CD4-positive, alpha-beta T cell (primary cell): ENCODE results near the gene LCE2D. TPM values are rescaled to one million over a fixed set of nuclear protein-coding genes. Genes with fewer than 3 reads are reported as not detected.

Experiments used
- ATAC-seq: fragments of 200-7000 bp; cut with Tn5 transposase; one replicate; pipeline ENCODE4 v1.10.0; 2022; ENCODE audit warnings: mild to moderate bottlenecking; ENCODE audit not compliant: poor library complexity
- CTCF ChIA-PET: fragments of 350-600 bp; sonication (Branson Sonifier 250); formaldehyde crosslinking; loops from one replicate; lab custom pipeline; 2021; ENCODE audit warnings: antibody characterized with exemption, inconsistent platforms; lab: Charles Lee
- POLR2A ChIA-PET: fragments of 350-600 bp; sonication (Branson Sonifier 250); formaldehyde crosslinking; loops from one replicate; lab custom pipeline; 2021; ENCODE audit warnings: antibody characterized with exemption, inconsistent platforms; lab: Charles Lee
- DNase-seq, 14 experiments: peaks; one replicate each; pipeline ENCODE4 v3.0.0-alpha.2; 2013 to 2020; ENCODE audit warnings: mixed read lengths in 2 of 14
- H3K27ac ChIP-seq, 2 donors: one replicate each; pipeline versions ENCODE4 v1.5.1 to v1.7.0; 2013; ENCODE audit warnings: low read length in 2 of 2, low read depth in 1 of 2, mild to moderate bottlenecking in 1 of 2
- H3K27me3 ChIP-seq, 2 experiments: 1 replicate in 1 of 2; 2 replicates in 1 of 2; pipeline versions ENCODE4 v1.6.1 to v1.7.0; 2013; ENCODE audit warnings: low read length in 2 of 2, control low read depth in 1 of 2, mild to moderate bottlenecking in 1 of 2, moderate library complexity in 1 of 2; ENCODE audit not compliant: insufficient read depth in 2 of 2, control insufficient read depth in 1 of 2
- H3K36me3 ChIP-seq: one replicate; pipeline ENCODE4 v1.6.1; 2013; ENCODE audit warnings: low read length, control low read depth; ENCODE audit not compliant: insufficient read depth
- H3K4me1 ChIP-seq: one replicate; pipeline ENCODE4 v1.6.1; 2013; ENCODE audit warnings: low read length, control low read depth; ENCODE audit not compliant: insufficient read depth
- H3K4me3 ChIP-seq: one replicate; pipeline ENCODE4 v1.5.1; 2013; ENCODE audit warnings: mild to moderate bottlenecking, low read length, moderate library complexity
- H3K9me3 ChIP-seq, 2 experiments: 1 replicate in 1 of 2; 2 replicates in 1 of 2; pipeline versions ENCODE4 v1.6.1 to v1.7.0; 2013; ENCODE audit warnings: low read length in 2 of 2, mild to moderate bottlenecking in 2 of 2, control low read depth in 1 of 2, moderate library complexity in 1 of 2; ENCODE audit not compliant: control insufficient read depth in 1 of 2, insufficient read depth in 1 of 2
- H3K27ac Mint-ChIP-seq: one replicate; pipeline ENCODE4 v1.8.0; 2020; ENCODE audit warnings: mixed read lengths
- H3K27me3 Mint-ChIP-seq: one replicate; pipeline ENCODE4 v1.8.0; 2021; ENCODE audit warnings: mixed read lengths
- H3K36me3 Mint-ChIP-seq: one replicate; pipeline ENCODE4 v1.8.0; 2021; ENCODE audit warnings: low read depth, mixed read lengths
- H3K4me1 Mint-ChIP-seq: one replicate; pipeline ENCODE4 v1.8.0; 2021; ENCODE audit warnings: low read depth, mixed read lengths
- H3K4me3 Mint-ChIP-seq: one replicate; pipeline ENCODE4 v1.8.0; 2020; ENCODE audit warnings: mild to moderate bottlenecking, mixed read lengths
- H3K9me3 Mint-ChIP-seq: one replicate; pipeline ENCODE4 v1.8.0; 2020; ENCODE audit warnings: mixed read lengths
- intact Hi-C, 2 experiments: fragments of 100-400 bp; cut with DNase I in 1 of 2; cut with micrococcal nuclease in 1 of 2; formaldehyde crosslinking; loops; one replicate each; pipeline versions ENCODE4 v1.15.1 to v1.9.0; 2023 to 2025; cut with DNase I, micrococcal nuclease
- total RNA-seq, 174 experiments: library from RNA in 2 of 174; stranded (reverse) in 2 of 174; gene quantifications; one replicate each; pipeline ENCODE4 v1.2.3 and lab custom pipeline; 2021 to 2026
- TF ChIP-seq, protein P1 (sequence below): fragments of 200-600 bp; IDR thresholded peaks from one replicate; pipeline ENCODE4 v1.8.0; 2022; ENCODE audit warnings: antibody characterized with exemption, mild to moderate bottlenecking

The LCE2D gene
- total RNA-seq, 2 experiments from 2014 or later = not detected

DNA sequence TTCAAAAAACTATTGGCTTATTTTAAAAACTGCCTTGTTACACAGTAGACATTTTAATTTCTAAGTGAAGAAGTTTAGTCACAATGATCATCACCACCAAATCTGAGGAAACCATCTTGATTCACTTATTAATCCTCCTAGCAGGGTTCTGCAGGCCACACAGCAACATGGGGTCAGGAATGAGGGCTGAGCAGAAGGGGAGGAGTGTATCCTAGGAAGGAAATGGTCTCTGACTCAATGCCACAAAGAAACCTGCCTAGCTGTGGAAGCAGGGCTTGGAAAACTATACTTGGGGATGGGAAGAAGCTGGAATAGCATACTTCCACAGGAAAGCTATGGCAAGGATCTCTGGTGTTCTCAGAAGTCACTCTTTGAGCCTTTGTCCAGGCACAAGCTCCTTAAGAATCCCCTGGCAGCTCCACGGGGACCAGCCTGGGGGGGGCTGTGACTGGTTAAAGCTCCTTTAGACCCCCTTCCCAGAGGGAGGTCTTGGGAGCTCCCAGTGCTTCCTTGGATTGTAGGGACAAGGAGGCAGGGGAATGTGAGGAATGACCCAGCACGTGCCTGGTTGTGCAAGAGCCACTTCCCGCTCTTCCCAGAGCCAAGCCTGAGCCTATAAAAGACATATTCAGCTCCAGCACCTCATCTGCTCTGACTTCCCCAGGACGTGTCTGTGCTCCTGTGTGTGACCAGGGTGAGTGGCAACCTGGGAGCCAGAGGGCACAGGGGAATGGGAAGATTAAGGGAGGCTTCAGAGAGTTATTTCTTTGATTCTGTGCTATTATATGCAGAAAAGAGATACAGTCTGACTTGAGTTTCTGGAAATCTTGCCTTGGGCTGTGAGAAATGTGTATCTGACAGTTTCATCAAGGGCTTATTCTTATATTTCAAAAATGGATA, 34.8 kb downstream of the LCE2D start, which contains the start of gene LCE2A:
Gene LCE2A (plus strand): TSS at position 645 of the 900 bp plus-strand sequence. CDS start 557 bp downstream, outside the sequence.
- H3K27me3 ChIP-seq = peaks cover 0 to 3% of the 10 kb centered on the region in 2 experiments
- no peaks in the 10 kb centered on the region for H3K9me3 Mint-ChIP-seq
- ATAC-seq = no peak
- POLR2A ChIA-PET = no interaction called here
- no peaks in the 10 kb centered on the region for H3K9me3 ChIP-seq
- H3K27me3 Mint-ChIP-seq = peaks cover 8% of the 10 kb centered on the region
- H3K4me3 ChIP-seq = no peak within 1 kb of the TSS
- DNase-seq = no peak
- H3K4me3 Mint-ChIP-seq = no peak within 1 kb of the TSS
- H3K27ac ChIP-seq = no peak within 1 kb of the TSS
- H3K36me3 ChIP-seq = no peaks in the 10 kb centered on the region
- H3K4me1 Mint-ChIP-seq = no peaks in the 10 kb centered on the region
- H3K4me1 ChIP-seq = no peaks in the 10 kb centered on the region
- TF ChIP-seq, protein P1, sequence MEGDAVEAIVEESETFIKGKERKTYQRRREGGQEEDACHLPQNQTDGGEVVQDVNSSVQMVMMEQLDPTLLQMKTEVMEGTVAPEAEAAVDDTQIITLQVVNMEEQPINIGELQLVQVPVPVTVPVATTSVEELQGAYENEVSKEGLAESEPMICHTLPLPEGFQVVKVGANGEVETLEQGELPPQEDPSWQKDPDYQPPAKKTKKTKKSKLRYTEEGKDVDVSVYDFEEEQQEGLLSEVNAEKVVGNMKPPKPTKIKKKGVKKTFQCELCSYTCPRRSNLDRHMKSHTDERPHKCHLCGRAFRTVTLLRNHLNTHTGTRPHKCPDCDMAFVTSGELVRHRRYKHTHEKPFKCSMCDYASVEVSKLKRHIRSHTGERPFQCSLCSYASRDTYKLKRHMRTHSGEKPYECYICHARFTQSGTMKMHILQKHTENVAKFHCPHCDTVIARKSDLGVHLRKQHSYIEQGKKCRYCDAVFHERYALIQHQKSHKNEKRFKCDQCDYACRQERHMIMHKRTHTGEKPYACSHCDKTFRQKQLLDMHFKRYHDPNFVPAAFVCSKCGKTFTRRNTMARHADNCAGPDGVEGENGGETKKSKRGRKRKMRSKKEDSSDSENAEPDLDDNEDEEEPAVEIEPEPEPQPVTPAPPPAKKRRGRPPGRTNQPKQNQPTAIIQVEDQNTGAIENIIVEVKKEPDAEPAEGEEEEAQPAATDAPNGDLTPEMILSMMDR = no peak
- CTCF ChIA-PET = no interaction called here
- intact Hi-C loops = no loop called here
- no peaks in the 10 kb centered on the region for H3K36me3 Mint-ChIP-seq
- H3K27ac Mint-ChIP-seq = no peak within 1 kb of the TSS

- Histone ChIP-seq H3K27ac (no peak overlapping the region), H3K4me1 (no peaks in the 10 kb centered on the region), H3K4me3 (no peak overlapping the region), H3K36me3 (no peaks in the 10 kb centered on the region), H3K27me3 (peaks cover 0 to 3% of the 10 kb centered on the region in 2 experiments), H3K9me3 (no peaks in the 10 kb centered on the region)
- H3K4me1 Mint-ChIP-seq = no peaks in the 10 kb centered on the region
- ChIA-PET POLR2A (no interaction called here), CTCF (no interaction called here)
- ATAC-seq = no peak
- no peaks in the 10 kb centered on the region for H3K9me3 Mint-ChIP-seq
- H3K4me3 Mint-ChIP-seq = no peak overlapping the region
- no peaks in the 10 kb centered on the region for H3K36me3 Mint-ChIP-seq
- H3K27me3 Mint-ChIP-seq = peaks cover 15% of the 10 kb centered on the region
- intact Hi-C loops = no loop called here
- no peak for DNase-seq
- TF ChIP-seq, protein P1 = no peak
- H3K27ac Mint-ChIP-seq = no peak overlapping the region
Observed at GRCh38 chr1:152699746-152700145, 36.6 kb downstream of the LCE2D start.

- DNase-seq (no peak), ATAC-seq (no peak)
- no peak within 1 kb of the TSS for H3K27ac ChIP-seq
- H3K27me3 ChIP-seq = peaks cover 9 to 10% of the 10 kb centered on the region in 2 experiments
- ChIA-PET POLR2A (no interaction called here), CTCF (no interaction called here)
- H3K4me1 ChIP-seq = no peaks in the 10 kb centered on the region
- intact Hi-C loops = no loop called here
- TF ChIP-seq, protein P1 = no peak
- no peaks in the 10 kb centered on the region for H3K36me3 ChIP-seq
- Mint-ChIP-seq H3K4me3 (no peak within 1 kb of the TSS), H3K9me3 (no peaks in the 10 kb centered on the region), H3K27me3 (peaks cover 60% of the 10 kb centered on the region), H3K27ac (no peak within 1 kb of the TSS), H3K4me1 (no peaks in the 10 kb centered on the region), H3K36me3 (no peaks in the 10 kb centered on the region)
- H3K9me3 ChIP-seq = no peaks in the 10 kb centered on the region
- H3K4me3 ChIP-seq = no peak within 1 kb of the TSS
Observed at GRCh38 chr1:152707860-152708259, 44.7 kb downstream of the LCE2D start, which contains the start of gene LCE4A. TSS of gene LCE4A (plus strand) at chr1:152708160. CDS start at chr1:152709076, 916 bp downstream.

Other genes with a start within 250 kb of the LCE2D start
- not detected for gene CRNN, start 249.1 kb upstream of the LCE2D start, total RNA-seq
- not detected for gene LCE5A, start 152.6 kb upstream of the LCE2D start, total RNA-seq
- not detected for gene CRCT1, start 148.9 kb upstream of the LCE2D start, total RNA-seq
- not detected for gene LCE3E, start 96.6 kb upstream of the LCE2D start, total RNA-seq
- gene LCE3D, start 82.9 kb upstream of the LCE2D start, total RNA-seq = not detected
- not detected for gene LCE3C, start 63.1 kb upstream of the LCE2D start, total RNA-seq
- gene LCE3B, start 49.6 kb upstream of the LCE2D start, total RNA-seq = not detected
- gene LCE3A, start 40.3 kb upstream of the LCE2D start, total RNA-seq = not detected
- not detected for gene LCE2C, start 11.9 kb downstream of the LCE2D start, total RNA-seq
- not detected for gene LCE2B, start 22.7 kb downstream of the LCE2D start, total RNA-seq
- gene LCE2A, start 35.0 kb downstream of the LCE2D start, total RNA-seq = not detected
- gene LCE4A, start 44.8 kb downstream of the LCE2D start, total RNA-seq = not detected
- not detected for gene KPRP, start 94.6 kb downstream of the LCE2D start, total RNA-seq
- not detected for gene LCE1F, start 111.8 kb downstream of the LCE2D start, total RNA-seq
- gene LCE1E, start 122.9 kb downstream of the LCE2D start, total RNA-seq = not detected
- not detected for gene LCE1D, start 133.3 kb downstream of the LCE2D start, total RNA-seq
- not detected for gene LCE1C, start 143.3 kb downstream of the LCE2D start, total RNA-seq
- not detected for gene LCE1B, start 148.6 kb downstream of the LCE2D start, total RNA-seq
- gene LCE1A, start 164.1 kb downstream of the LCE2D start, total RNA-seq = not detected
- gene LCE6A, start 179.5 kb downstream of the LCE2D start, total RNA-seq = not detected
- not detected for gene LCE7A, start 196.6 kb downstream of the LCE2D start, total RNA-seq
- gene SMCP, start 214.9 kb downstream of the LCE2D start, total RNA-seq = not detected
- not detected for gene IVL, start 245.2 kb downstream of the LCE2D start, total RNA-seq